ENCODE measurements around the gene SLC35E1. TPM values are rescaled to one million over a fixed set of nuclear protein-coding genes. Genes with fewer than 3 reads are reported as not detected.

The SLC35E1 gene
- polyA plus RNA-seq, 1 donor (not counting 4 experiments of a cell fraction or from before 2014, with no cell fraction given): 30.3 TPM

DNA sequence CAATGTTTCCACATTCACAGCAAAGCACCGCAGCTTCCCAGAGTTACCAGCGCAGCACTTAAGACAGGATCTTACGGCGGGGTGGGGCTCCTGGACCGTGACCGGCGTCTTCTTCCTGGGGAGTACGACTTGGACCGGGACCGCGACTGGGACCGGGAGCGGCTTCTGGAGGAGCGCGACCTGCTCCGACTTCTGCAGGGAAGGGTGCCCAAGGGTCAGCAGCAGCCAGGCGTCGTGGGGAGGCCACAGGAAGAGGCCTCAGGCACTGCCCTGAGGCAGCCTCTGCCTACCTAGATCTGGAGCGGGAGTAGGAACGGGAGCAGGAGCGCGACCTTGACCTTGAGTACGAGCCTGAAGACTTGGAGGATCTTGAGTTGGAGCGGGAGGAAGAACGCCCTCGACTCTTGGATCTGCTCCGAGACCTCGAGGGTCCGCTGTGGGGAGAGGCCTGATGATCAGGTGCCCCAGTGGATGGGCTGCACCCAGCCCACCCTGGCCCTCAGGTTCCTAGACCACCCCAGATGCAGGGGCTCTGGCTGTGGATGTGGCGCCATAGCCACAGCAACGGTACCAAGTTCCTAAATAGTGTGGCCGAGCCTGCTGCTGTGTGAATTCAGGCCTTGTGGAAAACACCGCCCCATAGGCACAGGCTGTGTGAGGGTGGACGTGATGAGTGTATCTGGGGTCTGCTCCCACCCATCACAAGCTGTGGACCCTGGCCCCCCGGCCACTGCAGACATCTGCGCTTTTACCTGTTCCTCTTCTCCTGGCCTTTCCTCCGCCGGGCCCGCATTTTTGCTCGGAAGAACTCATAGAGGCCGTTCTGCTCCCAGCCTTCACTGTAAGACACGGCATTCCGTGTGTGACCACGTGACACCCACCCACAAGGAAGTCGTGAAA is 51.9 kb downstream of the SLC35E1 start:
- Histone ChIP-seq H3K9me1 (ENCODE audit: control insufficient read depth, extremely low read depth, insufficient read depth, low read length) (no peaks in the 10 kb centered on the region), H3K4me1 (ENCODE audit: control insufficient read depth, extremely low read depth, insufficient read depth, low read length) (no peaks in the 10 kb centered on the region), H3K9me3 (ENCODE audit: control insufficient read depth, low read depth, low read length) (no peaks in the 10 kb centered on the region), H4K20me1 (ENCODE audit: control insufficient read depth, extremely low read depth, insufficient read depth, low read length) (no peaks in the 10 kb centered on the region), H2AFZ (ENCODE audit: control insufficient read depth, low read length) (no peak overlapping the region), H3K9ac (ENCODE audit: control insufficient read depth, extremely low read depth, insufficient read depth, low read length) (no peak overlapping the region), H3K36me3 (ENCODE audit: control insufficient read depth in 2 of 2, extremely low read depth in 1 of 2, insufficient read depth in 2 of 2, low read length in 2 of 2) (peaks cover 47 to 66% of the 10 kb centered on the region in 2 experiments), H3K4me2 (ENCODE audit: control insufficient read depth, extremely low read depth, insufficient read depth, low read depth, low read length) (no peak overlapping the region), H3K79me2 (ENCODE audit: control insufficient read depth, insufficient read depth, low read length) (peaks cover 3% of the 10 kb centered on the region), H3K27me3 (ENCODE audit: control insufficient read depth, extremely low read depth, insufficient read depth, low read length) (no peaks in the 10 kb centered on the region), H3K27ac (ENCODE audit: control insufficient read depth, insufficient read depth, low read length) (no peak overlapping the region), H3K4me3 (ENCODE audit: control insufficient read depth in 2 of 3, extremely low read depth in 1 of 3, insufficient read depth in 2 of 3, low read depth in 1 of 3, low read length in 3 of 3) (no peak overlapping the region)
- no peak for DNase-seq (ENCODE audit: low read depth, low spot score)
- dilution Hi-C loops (cut with MboI; ENCODE audit: extremely low pct_ligation_motif_present, low sequenced_read_pairs): no loop called here
- TF ChIP-seq EZH2 (IDR thresholded peaks at IDR 0.05; ENCODE audit: low read length): no peak
- TF ChIP-seq, protein P1, sequence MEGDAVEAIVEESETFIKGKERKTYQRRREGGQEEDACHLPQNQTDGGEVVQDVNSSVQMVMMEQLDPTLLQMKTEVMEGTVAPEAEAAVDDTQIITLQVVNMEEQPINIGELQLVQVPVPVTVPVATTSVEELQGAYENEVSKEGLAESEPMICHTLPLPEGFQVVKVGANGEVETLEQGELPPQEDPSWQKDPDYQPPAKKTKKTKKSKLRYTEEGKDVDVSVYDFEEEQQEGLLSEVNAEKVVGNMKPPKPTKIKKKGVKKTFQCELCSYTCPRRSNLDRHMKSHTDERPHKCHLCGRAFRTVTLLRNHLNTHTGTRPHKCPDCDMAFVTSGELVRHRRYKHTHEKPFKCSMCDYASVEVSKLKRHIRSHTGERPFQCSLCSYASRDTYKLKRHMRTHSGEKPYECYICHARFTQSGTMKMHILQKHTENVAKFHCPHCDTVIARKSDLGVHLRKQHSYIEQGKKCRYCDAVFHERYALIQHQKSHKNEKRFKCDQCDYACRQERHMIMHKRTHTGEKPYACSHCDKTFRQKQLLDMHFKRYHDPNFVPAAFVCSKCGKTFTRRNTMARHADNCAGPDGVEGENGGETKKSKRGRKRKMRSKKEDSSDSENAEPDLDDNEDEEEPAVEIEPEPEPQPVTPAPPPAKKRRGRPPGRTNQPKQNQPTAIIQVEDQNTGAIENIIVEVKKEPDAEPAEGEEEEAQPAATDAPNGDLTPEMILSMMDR (optimal IDR thresholded peaks at IDR 0.05 in 1 of 3, IDR thresholded peaks at IDR 0.05 in 1 of 3, conservative IDR thresholded peaks at IDR 0.05 in 1 of 3; ENCODE audit: extremely low read depth in 1 of 3, insufficient read depth in 2 of 3, low read length in 3 of 3): no peak
- no peak for FAIRE-seq

DNA sequence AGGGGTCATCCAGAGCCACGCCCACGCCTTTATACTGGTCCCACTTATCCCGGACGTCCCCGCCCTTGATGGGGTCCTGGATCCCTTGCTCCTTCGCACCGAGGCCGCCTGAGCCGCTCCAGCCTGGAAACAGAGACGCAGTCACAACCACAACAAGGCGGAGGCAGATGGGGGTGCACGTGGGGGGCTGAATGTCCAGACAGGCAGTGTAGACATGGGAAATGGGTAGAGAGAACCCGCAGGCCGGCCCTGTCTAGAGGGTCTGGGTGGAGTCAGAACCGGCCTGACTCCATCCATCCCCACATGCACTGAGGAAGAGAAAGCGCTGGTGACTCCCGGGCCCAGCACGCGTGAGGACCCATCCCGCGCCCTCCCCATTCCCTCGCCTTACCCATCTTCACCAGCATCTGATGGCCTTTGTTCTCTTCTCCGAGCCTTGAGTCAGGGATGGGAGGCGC is 53.0 kb downstream of the SLC35E1 start:
- Histone ChIP-seq H3K79me2 (ENCODE audit: control insufficient read depth, insufficient read depth, low read length) (no peaks in the 10 kb centered on the region), H3K4me3 (ENCODE audit: control insufficient read depth in 2 of 3, extremely low read depth in 1 of 3, insufficient read depth in 2 of 3, low read depth in 1 of 3, low read length in 3 of 3) (no peak overlapping the region), H4K20me1 (ENCODE audit: control insufficient read depth, extremely low read depth, insufficient read depth, low read length) (no peaks in the 10 kb centered on the region), H2AFZ (ENCODE audit: control insufficient read depth, low read length) (no peak overlapping the region), H3K27ac (ENCODE audit: control insufficient read depth, insufficient read depth, low read length) (no peak overlapping the region), H3K9me3 (ENCODE audit: control insufficient read depth, low read depth, low read length) (no peaks in the 10 kb centered on the region), H3K9me1 (ENCODE audit: control insufficient read depth, extremely low read depth, insufficient read depth, low read length) (no peaks in the 10 kb centered on the region), H3K36me3 (ENCODE audit: control insufficient read depth in 2 of 2, extremely low read depth in 1 of 2, insufficient read depth in 2 of 2, low read length in 2 of 2) (peaks cover 48 to 60% of the 10 kb centered on the region in 2 experiments), H3K4me2 (ENCODE audit: control insufficient read depth, extremely low read depth, insufficient read depth, low read depth, low read length) (no peak overlapping the region), H3K27me3 (ENCODE audit: control insufficient read depth, extremely low read depth, insufficient read depth, low read length) (no peaks in the 10 kb centered on the region), H3K4me1 (ENCODE audit: control insufficient read depth, extremely low read depth, insufficient read depth, low read length) (no peaks in the 10 kb centered on the region), H3K9ac (ENCODE audit: control insufficient read depth, extremely low read depth, insufficient read depth, low read length) (no peak overlapping the region)
- TF ChIP-seq EZH2 (IDR thresholded peaks at IDR 0.05; ENCODE audit: low read length): no peak
- TF ChIP-seq, protein P1 (optimal IDR thresholded peaks at IDR 0.05 in 1 of 3, IDR thresholded peaks at IDR 0.05 in 1 of 3, conservative IDR thresholded peaks at IDR 0.05 in 1 of 3; ENCODE audit: extremely low read depth in 1 of 3, insufficient read depth in 2 of 3, low read length in 3 of 3): no peak
- FAIRE-seq (no peak), DNase-seq (ENCODE audit: low read depth, low spot score) (no peak)
- dilution Hi-C loops (cut with MboI; ENCODE audit: extremely low pct_ligation_motif_present, low sequenced_read_pairs): no loop called here

All from keratinocyte (primary cell).